ENCODE data around the gene PPP4C.
"Not testable (repeated sequence)": the region's sequence is repeated elsewhere in the genome, so short reads cannot be mapped to it uniquely, and the experiment has no call there.

Gene PPP4C

DNA sequence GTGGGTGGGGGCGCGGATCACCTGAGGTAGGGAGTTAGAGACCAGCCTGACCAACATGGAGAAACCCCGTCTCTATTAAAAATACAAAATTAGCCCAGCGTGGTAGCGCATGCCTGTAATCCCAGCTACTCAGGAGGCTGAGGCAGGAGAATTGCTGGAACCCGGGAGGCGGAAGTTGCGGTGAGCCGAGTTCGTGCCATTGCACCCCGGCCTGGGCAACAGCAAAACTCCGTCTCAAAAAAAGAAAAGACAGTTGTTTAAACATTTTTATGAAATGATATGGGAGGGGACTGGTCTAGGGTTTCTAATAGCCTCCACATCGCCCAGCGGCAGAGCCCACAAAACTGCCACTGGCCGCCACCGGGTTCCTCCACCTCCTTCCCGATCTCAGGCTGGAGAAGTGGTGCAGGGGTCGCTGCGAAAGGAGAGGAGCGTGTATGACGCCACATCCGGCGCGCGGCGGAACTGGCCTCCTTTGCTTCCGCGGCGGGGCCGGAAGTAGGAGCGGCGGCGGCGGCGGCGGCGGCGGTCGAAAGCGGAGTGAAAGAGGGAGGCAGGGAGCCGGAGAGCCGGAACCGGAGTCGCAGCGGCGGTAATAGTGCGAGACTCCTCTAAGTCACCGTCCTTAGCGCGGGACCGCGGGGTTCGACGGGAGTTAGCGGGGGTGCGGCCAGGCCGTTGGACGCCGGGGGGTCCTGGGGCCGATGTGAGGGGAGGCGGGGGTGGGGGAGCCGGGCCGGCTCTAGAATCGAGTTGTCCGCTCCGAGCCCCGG lies at the start of gene PPP4C:
PPP4C (plus strand) TSS at position 492 of the 773 bp plus-strand sequence. CDS start 384 bp downstream, outside the sequence.
- peak; percentile 73 for DNase-seq

DNA sequence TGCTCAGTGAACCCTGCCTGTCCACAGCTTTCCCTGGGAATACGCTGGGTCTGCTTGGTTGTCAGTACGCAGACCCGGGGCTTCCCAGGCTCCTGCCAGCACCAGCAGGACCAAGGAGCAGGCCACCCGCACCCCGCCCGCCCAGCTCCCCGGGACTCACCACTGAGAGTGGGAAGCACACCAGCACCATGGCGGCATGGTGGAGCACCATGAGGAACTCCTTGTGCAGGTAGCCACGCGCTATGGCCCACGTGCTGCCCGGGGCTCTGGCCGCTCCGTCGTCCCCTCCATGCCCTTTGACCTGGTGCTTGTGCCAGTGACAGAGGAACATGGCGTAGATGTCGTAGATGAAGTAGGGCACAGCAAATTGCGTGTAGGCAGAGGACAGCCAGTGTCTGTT lies 49.3 kb upstream of the PPP4C start:
- DNase-seq = no peak

DNA sequence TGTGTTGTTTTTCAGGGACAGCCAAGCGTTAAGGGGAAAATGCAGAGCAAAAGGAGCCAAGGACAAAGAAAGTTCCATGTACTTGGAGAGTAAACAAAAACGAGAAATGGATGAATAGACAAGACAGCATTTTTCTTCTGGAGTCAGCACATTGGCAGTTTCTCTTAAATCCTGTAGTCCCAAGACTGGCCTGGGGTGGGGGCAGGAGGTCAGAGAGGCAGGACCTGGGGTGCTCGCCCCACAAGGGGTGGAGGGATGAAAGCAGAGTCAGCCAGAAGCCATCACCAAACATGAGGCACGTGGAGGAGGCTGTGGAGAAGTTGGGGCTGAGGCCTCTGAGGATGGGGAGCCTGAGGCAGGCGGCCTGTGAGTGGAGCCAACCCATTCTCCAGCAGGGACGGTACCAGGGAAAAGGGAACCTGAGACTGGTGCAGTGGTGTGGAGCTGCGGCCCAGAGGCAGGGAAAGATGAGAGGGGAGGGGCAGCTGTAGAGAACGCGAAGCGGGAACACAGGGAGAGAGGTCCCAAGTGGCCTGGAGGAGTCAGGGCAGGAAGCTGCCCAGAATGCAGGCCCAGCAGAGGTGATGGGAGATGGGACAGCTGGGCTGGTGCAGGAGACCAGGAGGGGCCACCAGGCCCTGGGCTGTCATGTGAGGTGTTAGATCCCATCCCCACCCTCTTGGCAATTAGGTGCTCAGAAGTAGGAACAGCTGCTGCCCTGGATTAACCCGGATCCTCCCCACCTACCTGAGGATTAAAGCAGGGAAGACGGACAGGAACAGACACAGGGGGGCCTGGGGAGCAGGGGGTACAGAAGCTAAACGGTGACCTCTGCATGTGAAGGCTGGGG lies 48.0 kb upstream of the PPP4C start:
- no peak for DNase-seq

DNA sequence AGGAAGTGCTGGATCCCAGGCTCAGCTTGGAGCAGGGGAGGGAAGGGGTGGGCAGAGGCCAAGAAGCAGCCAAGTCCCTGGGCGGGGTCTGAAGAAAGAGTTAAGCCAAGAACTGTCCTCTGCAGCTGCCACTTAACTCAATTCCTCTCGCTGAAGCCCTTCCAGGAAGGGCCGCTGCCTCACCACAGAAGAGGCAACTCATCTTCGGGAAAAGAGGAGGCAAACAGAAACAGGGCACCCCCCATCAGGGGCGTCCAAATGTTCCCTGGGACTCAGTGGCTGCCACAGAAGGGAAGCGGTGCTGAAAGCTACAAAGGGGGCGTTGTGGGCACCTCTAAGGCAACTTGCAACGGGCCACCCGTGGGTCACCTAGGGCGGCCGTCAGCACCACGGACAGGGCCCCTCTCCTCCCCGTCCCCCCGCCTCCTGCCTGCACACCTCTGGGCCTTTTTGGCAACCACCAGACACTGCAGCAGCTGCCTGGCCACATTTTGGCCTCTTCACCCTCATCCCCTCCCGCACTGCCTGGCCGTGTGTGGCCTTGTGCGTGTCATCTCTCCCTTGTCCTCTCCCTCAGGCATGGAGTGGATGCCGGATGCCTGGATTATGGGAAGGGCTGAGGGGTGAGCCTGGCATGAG lies 47.2 kb upstream of the PPP4C start:
- no peak for DNase-seq

DNA sequence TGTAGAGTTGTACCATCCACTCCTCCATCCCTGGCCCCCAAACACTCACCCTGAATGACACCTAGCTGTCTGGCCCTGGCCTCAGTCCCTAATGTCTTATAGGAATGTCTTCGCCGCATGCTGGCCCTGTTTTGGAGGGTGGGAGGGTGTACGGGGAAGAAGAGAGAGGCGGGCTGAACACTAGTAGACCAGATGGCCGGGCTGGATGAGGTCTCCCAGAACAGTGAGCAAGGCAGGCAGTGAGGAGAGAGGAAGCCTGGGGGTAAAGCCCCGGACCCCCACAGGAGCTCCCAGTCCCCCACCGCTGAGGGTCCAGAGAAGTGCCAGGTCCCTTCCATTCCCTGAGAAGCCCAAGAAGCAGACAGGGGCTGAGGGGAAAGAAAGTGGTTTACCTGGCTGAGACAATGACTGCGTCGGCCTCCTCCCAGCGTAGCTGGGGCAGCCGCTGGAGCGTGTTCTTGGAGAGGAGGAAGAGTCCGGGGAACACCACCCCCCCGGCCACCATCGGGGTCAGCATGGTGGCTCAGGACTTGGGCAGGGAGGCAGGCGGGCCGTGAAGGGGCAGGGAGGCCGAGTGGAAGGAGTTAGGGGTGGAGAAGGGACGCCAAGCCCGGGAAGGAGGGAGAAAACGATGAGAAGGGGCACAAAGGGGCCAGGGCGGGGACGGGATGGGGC lies 45.6 kb upstream of the PPP4C start:
- DNase-seq = no peak

DNA sequence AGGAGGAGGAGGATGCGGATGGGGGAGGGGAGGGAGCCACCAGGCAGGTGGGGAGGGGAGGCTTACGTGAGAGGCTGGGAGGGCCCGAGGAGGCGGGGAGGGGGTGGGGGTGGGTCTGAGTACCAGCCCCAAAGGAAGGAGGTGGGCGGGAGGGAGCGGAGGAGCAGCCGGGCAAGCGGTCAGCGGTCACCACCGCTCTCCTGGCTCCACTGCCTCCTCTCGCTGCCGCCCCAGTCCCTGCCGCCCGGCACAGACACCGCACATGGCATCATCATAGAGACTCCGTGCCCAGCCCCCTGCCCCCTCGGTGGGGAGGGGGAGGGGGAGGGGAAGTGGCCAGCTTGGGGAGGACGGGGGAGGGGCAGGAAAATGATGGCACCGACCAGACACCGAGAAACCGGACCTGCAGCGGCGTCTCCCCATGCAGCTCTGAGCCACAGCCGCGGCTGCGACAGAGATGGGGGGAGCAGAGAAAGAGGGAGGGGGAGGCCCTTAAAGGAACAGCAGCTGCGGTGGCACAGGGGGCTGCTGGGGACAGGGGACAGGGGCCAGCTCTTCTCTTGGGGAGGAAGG lies 44.9 kb upstream of the PPP4C start, which contains the start of gene TLCD3B:
TLCD3B (minus strand) TSS at position 431 of the 573 bp plus-strand sequence. CDS start 744 bp downstream, outside the sequence.
- no peak for DNase-seq

DNA sequence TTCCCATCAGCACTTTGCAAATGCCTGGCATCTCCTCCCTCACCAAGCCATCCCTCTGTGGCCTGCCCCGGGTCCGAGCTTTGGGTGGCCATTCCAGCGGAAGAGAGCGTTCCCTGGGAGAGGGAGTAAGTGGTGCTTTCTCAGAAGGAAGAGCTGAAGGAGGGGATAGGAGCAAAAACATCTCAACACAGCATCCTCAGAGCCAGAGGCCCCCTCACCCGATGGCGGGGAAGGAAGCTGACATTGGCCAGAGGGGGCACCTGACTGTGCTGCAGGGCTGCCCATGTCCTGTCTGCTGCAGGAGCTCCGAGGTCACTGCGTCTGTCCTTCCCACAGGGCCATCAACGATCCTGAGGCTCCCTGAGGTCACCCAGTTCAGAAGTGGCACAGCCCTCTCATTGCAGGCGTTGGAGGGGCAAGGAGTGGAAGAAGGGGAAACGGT lies 44.3 kb upstream of the PPP4C start:
- DNase-seq = no peak

DNA sequence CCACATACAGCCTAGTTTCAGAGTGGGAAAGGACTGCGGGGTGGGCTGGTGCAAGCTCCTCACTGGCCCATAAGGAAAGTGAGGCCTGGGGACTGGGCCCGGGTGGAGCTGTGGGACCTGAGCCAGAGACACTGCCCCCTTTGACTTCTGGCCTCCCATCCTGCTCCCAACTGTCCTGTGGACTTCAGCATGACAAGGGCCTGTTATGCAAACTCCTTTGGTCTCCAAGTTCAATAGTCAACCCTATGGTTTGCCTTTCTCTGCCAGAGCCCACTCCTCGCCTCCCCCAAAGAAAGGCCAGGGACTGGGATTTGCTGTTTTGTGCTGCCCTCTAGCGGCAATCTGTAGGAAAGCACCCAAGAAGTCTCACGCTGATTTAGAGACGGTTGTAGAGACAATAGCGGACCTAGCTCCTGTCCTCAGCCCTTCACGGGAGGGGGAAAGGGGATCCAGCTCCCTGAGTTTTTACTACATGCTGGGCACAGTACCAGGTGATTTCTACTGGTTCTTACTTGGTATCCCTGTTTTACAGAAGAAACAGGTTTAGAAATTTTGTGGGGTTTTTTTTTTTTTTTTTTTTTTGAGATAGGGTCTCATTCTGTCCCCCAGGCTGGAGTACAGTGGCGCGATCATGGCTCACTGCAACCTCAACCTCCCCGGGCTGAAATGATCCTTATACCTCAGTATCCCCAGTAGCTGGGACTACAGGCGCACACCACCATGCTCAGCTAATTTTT lies 43.5 kb upstream of the PPP4C start:
- no peak for DNase-seq

DNA sequence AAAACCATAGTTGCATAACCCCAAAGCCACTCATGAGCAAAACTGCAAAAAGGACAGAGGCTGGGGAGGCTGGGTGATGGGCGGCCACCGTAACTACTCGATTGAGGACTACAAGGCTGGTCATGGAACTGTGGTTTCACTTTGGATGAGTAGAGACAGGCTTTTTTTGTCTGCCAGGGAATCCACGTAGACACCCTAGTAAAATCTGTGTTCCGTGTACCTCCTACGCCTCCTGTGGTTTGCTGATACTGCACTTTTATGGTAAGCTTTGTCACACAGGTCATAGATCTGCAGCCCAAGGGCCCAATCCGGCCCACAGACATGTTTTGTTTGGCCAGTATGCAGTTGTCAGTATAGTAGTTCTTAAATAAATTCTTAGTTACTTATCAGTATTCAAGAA lies 42.5 kb upstream of the PPP4C start:
- no peak for DNase-seq

DNA sequence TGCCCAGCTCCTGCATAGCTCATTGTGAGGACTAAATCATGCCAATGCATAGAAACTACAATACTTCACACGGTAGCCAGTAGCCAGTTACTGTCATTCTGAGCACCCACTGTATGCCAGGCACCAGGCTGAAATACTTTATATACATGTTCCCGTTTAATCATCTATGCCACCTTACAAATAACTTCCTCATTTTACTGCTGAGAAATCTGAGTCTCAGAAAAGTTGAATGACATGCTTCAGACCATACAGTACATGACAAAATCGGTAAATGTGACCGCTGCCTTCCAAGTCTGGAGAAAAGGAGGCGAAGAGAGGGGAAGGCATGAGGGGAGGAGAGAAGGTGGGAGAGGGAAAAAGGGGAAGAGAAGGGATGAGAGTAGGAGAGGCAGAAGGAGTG lies 35.6 kb upstream of the PPP4C start:
- DNase-seq = peak; percentile 14

DNA sequence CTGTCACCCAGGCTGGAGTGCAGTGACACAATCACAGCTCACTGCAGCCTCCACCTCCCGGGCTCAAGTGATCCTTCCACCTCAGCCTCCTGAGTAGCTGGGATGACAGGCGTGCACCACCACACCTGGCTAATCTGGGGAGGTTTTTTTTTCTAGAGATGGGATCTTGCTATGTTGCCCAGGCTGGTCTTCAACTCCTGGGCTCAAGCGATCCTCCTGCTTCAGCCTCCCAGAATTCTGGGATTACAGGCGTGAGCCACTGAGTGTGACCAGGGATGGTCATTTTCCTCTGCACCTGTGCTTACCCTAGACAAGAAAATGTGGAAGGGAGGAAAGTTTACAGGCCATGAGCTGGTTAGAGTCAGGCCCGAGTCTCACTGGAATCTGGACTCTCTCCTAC lies 35.1 kb upstream of the PPP4C start:
- not testable (repeated sequence) for DNase-seq

DNA sequence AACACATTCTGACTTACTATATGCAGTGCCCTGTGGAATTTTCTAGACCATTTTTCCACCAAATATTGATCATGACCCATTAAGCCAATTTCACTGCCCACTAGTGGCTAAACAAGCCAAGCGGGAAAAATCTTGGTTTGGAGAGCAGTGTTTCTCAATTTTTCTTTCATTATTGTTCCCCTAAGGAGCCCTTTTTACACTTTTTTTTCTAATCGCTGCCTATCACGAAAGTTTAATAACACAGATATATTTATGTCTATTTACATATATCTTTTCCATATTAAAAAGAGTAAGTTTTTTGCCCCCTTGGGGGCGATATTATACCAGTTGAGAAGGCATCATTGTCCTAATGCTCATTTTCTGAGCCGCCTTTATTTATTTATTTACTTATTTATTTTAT lies 34.0 kb upstream of the PPP4C start:
- DNase-seq = no peak

DNA sequence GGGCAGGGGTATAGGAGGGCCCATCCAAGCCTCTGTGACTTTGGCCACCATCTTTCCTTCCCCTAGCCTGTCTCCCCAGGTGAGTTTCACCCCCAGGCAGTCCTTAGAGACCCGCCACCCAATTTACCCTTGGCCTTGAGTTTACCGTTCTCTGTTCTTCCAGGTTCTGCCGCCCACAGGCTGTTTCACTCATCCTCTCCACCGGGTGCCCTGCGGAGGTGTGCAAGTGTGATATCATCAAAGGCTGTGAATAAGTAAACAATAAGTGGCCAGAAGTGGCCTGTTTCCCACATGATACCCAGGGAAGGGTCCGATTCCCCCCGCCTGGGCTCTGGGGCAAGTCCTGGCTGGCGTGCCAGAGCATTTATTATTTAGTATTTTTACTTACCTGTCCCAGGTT lies 29.6 kb upstream of the PPP4C start:
- no peak for DNase-seq

DNA sequence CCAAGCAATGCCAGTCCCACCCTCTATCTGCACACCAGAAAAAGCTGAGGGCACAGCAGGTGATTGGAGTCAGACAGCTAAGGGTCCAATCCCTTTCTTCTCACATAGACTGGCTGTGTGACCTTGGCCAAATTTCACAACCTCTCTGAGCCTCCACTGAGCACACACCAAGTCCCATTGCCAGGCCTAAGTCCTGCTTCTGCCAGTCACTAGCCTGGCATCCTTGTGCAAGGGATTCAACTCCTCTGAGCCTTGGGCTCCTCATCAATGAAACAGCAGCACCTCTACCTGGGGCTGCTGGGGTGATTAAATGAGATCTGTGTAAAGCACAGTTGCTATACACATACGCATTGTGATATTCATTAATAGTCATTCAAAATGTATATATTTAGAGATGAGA lies 29.2 kb upstream of the PPP4C start:
- no peak for DNase-seq

DNA sequence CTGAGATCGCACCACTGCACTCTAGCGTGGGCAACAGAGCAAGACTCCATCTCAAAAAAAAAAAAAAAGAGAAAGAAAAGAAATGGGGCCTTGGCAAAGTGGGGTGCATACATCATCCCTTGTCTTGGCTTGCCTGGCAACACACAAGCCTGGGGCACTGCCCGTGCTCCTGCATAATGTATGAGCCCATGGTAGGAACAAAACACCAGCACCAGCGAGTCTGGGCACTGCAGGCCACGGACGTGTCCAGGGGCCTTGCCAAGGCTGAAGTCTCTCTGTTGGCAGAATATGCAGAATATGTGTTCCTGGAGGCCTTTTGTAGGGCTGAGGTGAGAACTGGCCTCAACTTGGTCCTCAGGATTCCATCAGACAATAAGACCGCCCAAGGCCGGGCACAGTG lies 25.9 kb upstream of the PPP4C start:
- no peak for DNase-seq

DNA sequence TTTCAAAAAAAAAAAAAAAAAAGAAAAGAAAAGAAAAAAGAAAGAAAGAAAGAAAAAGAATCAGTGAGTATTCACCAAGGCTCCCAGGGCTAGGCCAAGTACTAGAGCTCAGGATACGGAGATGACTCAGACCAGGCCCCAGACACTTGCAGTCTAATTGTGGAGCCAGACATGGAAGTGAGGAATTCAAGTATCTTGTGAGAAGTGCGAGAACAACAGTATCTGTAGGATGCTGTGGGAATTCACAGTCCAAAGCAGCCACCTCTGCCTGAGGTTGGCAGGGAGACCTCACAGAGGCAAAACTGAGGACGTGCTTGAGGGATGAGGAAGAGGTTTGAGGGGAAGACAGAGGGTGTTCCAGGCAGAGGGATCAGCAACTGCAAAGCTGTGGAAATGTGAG lies 24.3 kb upstream of the PPP4C start:
- no peak for DNase-seq

DNA sequence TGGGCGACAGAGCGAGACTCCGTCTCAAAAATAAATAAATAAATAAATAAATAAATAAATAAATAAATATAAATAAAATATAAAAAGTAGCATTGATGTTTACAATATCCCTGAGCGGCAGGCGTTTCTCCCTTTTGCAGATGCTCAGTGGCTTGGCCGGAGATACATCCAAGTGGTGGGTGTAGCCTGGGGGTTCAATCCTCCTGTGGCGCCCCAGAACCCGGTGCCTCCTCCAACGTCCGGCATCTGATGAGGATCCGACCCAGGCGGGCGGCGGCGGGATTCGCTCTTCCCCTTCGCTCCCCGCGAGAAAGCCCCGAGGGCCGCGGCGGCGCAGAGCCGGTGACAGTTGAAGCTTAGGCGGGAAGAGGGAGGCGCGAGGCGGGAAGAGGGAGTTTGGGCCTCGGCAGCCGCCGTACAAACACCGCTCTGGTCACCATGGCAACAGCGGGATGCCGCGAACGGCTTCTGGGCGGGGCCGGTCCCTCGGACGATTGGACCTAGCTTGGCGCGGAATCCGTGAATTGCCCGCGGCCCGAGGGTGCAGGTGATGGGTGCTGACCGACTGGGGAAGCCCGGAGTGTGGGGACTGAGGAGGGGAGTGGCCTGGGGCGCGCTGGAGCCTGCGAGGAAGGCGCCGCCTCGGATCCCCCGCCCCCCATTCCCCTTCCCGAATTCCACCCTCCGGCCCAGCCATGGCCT lies 23.0 kb upstream of the PPP4C start:
- peak; percentile 83 for DNase-seq

DNA sequence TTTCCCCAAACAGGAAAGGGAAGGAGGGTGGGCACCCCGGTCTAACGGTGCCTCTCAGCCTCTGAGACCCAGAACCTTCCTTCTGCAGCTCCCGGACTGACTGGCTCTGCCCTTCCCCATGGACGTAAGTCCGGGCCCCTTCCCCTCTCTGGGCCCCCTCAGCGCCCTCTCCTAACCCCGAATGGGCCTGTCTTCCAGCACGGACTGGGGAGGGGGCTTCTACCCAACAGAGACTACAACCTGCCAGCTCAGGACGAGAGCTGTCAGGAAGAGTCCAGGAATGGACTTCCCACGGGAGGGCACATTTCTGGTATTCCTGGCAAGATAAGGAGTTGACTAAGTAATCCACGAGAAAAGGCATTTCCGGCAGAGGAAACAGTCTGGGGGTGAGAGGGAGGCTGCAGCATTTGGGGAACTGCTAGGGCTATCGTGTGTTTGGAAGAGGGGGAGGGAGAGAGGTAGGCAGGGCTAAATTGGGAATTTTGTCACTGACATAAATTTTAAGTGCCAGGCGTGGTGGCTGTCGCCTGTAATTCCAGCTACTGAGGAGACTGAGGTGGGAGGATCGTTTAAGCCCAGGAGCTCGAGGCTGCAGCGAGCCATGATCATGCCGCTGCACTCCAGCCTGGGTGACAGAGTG lies 22.3 kb upstream of the PPP4C start:
- no peak for DNase-seq

DNA sequence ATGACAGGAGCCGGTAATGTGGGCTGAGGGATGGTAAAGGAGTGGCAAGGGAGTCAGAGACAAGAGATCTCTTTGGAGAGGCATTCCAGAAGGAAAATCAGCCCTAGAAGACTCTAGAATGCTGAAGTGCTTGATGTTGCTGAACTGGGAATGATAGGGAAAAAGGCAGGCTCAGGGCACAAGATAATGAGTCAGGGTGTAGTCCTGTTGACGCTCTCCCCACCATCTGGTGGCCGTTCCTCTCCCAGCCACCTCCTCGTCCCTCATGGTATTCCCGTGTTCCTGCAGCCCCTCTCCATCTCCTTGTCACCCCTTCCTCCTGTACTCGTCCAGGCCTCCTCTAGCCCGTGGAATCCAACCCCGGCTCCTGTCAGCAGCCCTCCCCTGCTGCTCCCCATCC lies 21.3 kb upstream of the PPP4C start:
- DNase-seq = no peak

DNA sequence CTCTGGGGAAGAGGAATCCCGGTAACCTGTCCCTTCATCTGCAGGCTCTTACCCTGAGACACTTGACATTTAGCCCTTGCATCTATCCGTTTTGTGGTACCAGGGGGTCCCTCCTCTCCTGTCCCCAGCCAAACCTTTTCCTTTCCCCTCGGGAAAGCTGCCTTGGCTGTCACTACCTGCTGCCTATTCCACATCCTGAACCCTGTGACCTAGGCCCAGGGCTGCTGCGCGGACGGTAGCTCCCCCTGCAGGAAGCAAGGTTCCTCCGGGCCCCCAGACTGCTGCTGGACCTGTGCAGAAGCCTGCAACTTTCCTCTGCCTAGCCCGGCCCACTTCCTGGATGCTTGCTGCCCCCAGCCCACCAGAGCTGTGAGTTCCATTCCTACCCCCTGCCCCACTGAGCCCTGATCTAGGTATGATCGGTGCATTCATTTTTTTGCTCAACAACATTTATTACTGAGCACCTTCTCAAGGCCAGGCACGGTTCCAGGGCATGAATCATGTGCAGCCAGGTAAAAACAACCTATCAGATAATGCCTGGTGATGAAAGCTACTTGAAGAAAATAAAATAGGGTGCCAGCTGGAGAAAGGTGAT lies 20.7 kb upstream of the PPP4C start:
- no peak for DNase-seq

Measured in GF-D8 (cell line).